Measurements from ENCODE around the gene ANGPTL4. TPM values are rescaled to one million over a fixed set of nuclear protein-coding genes. Genes with fewer than 3 reads are reported as not detected.

Gene ANGPTL4
- 10.3 and 15.3 TPM in 2 replicates for total RNA-seq

DNA sequence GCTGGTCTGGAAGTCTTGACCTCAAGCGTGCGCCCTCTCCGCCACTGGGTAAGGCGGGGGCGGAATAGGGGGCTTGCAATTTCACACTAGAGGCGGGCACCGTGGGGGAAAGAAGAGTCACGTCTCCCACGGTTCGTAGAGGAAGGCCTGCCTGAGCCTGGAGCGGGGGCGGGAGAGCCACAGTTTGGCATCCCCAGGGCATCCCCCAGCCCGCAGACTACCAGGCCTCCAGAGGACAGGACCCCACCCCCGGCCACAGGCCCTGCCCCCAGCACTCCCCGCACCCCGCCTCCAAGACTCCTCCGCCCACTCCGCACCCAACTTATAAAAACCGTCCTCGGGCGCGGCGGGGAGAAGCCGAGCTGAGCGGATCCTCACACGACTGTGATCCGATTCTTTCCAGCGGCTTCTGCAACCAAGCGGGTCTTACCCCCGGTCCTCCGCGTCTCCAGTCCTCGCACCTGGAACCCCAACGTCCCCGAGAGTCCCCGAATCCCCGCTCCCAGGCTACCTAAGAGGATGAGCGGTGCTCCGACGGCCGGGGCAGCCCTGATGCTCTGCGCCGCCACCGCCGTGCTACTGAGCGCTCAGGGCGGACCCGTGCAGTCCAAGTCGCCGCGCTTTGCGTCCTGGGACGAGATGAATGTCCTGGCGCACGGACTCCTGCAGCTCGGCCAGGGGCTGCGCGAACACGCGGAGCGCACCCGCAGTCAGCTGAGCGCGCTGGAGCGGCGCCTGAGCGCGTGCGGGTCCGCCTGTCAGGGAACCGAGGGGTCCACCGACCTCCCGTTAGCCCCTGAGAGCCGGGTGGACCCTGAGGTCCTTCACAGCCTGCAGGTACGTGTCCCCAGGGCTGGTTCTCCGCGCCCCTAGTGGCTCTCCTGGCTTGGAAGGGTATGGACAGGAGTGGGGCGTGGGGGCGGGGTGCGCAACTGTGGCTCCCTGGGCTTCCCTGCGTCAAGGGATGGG, at the start of gene ANGPTL4:
Gene ANGPTL4, plus strand, starts transcription at position 353 of the 969 bp plus-strand sequence. Its CDS starts 167 bp downstream, at position 520.

GRCh38 chr19:8321067-8321985, 42.6 kb upstream of the ANGPTL4 start, which contains the start of the genes NDUFA7 and RPS28:
Gene NDUFA7, minus strand, starts transcription at chr19:8321375. Its CDS starts 17 bp downstream, at chr19:8321358.
Gene RPS28, plus strand, starts transcription at chr19:8321496. Its CDS starts 35 bp downstream, at chr19:8321531.

GRCh38 chr19:8342684-8343482, 21.1 kb upstream of the ANGPTL4 start, which contains the start of gene KANK3:
Gene KANK3, minus strand, starts transcription at chr19:8343262. Its CDS starts 5,434 bp downstream, at chr19:8337828.

GRCh38 chr19:8389891-8390616, 26.1 kb downstream of the ANGPTL4 start, which contains the start of gene RAB11B:
Gene RAB11B, plus strand, starts transcription at chr19:8390360. Its CDS starts 57 bp downstream, at chr19:8390417.

DNA sequence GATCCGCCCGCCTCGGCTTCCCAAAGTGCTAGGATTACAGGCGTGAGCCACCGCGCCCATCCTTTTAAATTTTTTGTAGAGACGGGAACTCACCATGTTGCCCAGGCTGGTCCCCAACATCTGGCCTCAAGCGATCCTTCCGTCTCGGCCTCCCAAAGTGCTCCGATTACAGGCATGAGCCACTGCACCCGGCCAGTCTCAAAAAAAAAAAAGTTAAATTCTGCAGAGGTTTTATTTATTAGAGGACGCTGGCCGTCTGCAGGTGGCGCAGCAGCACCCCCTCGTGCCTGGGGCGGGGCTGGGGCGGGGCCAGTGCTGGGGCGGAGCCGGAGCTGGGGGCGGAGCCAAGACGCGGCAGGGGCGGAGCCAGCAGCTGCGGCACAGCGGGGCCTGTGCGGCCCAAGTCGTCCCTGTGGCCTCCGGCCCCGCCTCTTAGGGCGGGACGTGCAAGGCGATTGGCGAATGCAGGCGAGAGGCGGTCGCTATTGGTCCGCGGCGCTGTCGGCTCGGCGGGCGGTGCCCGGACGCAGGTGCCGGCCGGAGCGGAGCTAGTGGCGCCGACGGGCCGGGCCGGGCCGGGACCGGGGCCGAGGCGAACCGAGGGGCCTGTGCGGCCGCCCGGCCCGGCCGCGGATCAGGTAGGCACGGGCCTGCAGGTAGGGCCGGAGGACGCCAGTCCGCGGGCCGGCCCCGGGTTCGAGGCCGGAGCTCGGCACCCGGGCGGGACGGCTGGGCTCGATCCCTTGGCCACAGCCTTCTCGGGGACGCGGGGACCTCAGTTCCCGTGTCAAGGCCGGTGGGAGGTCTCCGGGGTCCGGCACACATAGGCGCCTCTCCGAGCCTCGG, 49.1 kb downstream of the ANGPTL4 start, which contains the start of gene MARCHF2:
Gene MARCHF2, plus strand, starts transcription at position 523 of the 846 bp plus-strand sequence. CDS start 8,536 bp downstream, outside the sequence.

Small RNA genes lying within 50 kb of the gene (small RNA-seq; reads per million reads assigned to genes)
- not detected for gene MIR4999

Other genes with a start within 250 kb of the ANGPTL4 start
- not detected in 2 replicates for gene FBN3, start 214.6 kb upstream of the ANGPTL4 start, total RNA-seq
- gene CERS4, start 154.8 kb upstream of the ANGPTL4 start, total RNA-seq = 20.6 and 28.9 TPM in 2 replicates
- gene CD320, start 55.8 kb upstream of the ANGPTL4 start, total RNA-seq = 18.6 and 25.6 TPM in 2 replicates
- 14.9 and 18.0 TPM in 2 replicates for gene NDUFA7, start 42.8 kb upstream of the ANGPTL4 start, total RNA-seq
- gene RPS28, start 42.7 kb upstream of the ANGPTL4 start, total RNA-seq = 99.4 and 123 TPM in 2 replicates
- 0.11 and 0.26 TPM in 2 replicates for gene KANK3, start 20.9 kb upstream of the ANGPTL4 start, total RNA-seq
- 18.0 and 20.3 TPM in 2 replicates for gene RAB11B, start 26.2 kb downstream of the ANGPTL4 start, total RNA-seq
- gene MARCHF2, start 49.1 kb downstream of the ANGPTL4 start, total RNA-seq = 45.9 and 46.8 TPM in 2 replicates
- 48.4 and 51.6 TPM in 2 replicates for gene HNRNPM, start 80.8 kb downstream of the ANGPTL4 start, total RNA-seq
- under 0.01 TPM in 1 of 2 replicates, not detected in the other for gene PRAM1, start 138.5 kb downstream of the ANGPTL4 start, total RNA-seq
- gene ZNF414, start 150.0 kb downstream of the ANGPTL4 start, total RNA-seq = 3.7 and 6.4 TPM in 2 replicates
- gene MYO1F, start 213.3 kb downstream of the ANGPTL4 start, total RNA-seq = 0.22 and 0.26 TPM in 2 replicates
- gene ADAMTS10, start 246.6 kb downstream of the ANGPTL4 start, total RNA-seq = 21.4 and 27.2 TPM in 2 replicates

All from articular chondrocyte of knee joint (primary cell).